Activated B cell treated with CpG ODN at 0.5 μM for 24 hours (primary cell): ENCODE results near the gene PLCXD1. TPM values are rescaled to one million over a fixed set of nuclear protein-coding genes. Genes with fewer than 3 reads are reported as not detected.
A peak's percentile ranks its signal among the peaks of the same experiment; 100 is the strongest.
"Not testable (repeated sequence)": the region's sequence is repeated elsewhere in the genome, so short reads cannot be mapped to it uniquely, and the experiment has no call there.

Experiments used
- ATAC-seq: fragments of 200-7000 bp; cut with Tn5 transposase; one replicate; pipeline ENCODE4 v1.10.0; 2021; ENCODE audit warnings: low read depth, mild to moderate bottlenecking, moderate library complexity
- CTCF ChIA-PET: fragments of 350-600 bp; sonication (Branson Sonifier 250); formaldehyde crosslinking; loops from one replicate; lab custom pipeline; 2021; ENCODE audit warnings: antibody characterized with exemption; lab: Charles Lee
- POLR2A ChIA-PET: fragments of 350-600 bp; sonication (Branson Sonifier 250); formaldehyde crosslinking; loops from one replicate; lab custom pipeline; 2021; ENCODE audit warnings: antibody characterized with exemption; lab: Charles Lee
- DNase-seq: peaks from one replicate; pipeline ENCODE4 v3.0.0; 2022
- H3K27ac Mint-ChIP-seq: one replicate; pipeline ENCODE4 v1.8.0; 2020; ENCODE audit warnings: mixed read lengths
- H3K27me3 Mint-ChIP-seq: one replicate; pipeline ENCODE4 v1.8.0; 2021; ENCODE audit warnings: mixed read lengths
- H3K36me3 Mint-ChIP-seq: one replicate; pipeline ENCODE4 v1.8.0; 2021; ENCODE audit warnings: low read depth, mixed read lengths
- H3K4me1 Mint-ChIP-seq: one replicate; pipeline ENCODE4 v1.8.0; 2021; ENCODE audit warnings: mixed read lengths
- H3K4me3 Mint-ChIP-seq: one replicate; pipeline ENCODE4 v1.8.0; 2020; ENCODE audit warnings: mild to moderate bottlenecking, mixed read lengths
- H3K9me3 Mint-ChIP-seq: one replicate; pipeline ENCODE4 v1.8.0; 2020; ENCODE audit warnings: mixed read lengths
- CTCF ChIP-seq: fragments of 200-600 bp; IDR thresholded peaks from one replicate; pipeline ENCODE4 v1.8.0; 2022; ENCODE audit warnings: antibody characterized with exemption, mild to moderate bottlenecking
- intact Hi-C: fragments of 100-400 bp; cut with micrococcal nuclease; formaldehyde crosslinking; loops from one replicate; pipeline ENCODE4 v1.15.1; 2024
- total RNA-seq: library from RNA; stranded (reverse); gene quantifications from 2 replicates; pipeline ENCODE4 v1.2.3, GENCODE V29; 2022

PLCXD1 gene
- total RNA-seq, 1 donor from 2014 or later: 23.8 TPM

DNA sequence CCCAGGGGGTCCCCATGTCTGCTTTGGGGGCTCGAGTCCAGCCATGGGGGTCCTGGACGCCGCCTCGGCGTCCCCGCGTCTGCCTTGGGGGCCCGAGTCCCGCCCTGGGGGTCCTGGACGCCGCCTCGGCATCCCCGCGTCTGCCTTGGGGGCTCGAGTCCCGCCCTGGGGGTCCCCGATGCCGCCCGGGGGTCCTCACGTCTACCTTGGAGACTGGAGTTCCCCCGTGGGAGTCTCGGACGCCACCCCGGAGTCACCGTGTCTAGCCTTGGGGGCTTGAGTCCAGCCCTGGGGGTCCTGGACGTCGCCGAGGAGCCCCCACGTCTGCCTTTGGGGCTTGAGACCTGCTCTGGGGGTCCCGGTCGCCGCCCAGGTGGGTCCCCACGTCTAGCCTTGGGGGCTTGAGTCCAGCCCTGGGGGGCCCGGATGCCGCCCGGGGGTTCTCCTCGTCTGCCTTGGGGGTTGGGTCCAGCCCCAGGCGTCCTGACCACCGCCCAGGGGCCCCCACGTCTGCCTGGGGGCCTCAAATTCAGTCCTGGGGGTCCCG lies 38.5 kb downstream of the PLCXD1 start:
- Mint-ChIP-seq H3K4me1 (peaks cover 35% of the 10 kb centered on the region), H3K27me3 (no peaks in the 10 kb centered on the region), H3K27ac (peak overlapping the region; percentile 41), H3K9me3 (no peaks in the 10 kb centered on the region), H3K4me3 (peak overlapping the region; percentile 82), H3K36me3 (peaks cover 13% of the 10 kb centered on the region)
- intact Hi-C loops: loop anchor here (2.0 kb wide), 1 partner anchor 1073 kb away; the partner anchor contains the start of gene SLC25A6
- ATAC-seq: no peak
- DNase-seq: peak; percentile 33
- POLR2A ChIA-PET: no interaction called here
- TF ChIP-seq CTCF: no peak
- CTCF ChIA-PET: no interaction called here

DNA sequence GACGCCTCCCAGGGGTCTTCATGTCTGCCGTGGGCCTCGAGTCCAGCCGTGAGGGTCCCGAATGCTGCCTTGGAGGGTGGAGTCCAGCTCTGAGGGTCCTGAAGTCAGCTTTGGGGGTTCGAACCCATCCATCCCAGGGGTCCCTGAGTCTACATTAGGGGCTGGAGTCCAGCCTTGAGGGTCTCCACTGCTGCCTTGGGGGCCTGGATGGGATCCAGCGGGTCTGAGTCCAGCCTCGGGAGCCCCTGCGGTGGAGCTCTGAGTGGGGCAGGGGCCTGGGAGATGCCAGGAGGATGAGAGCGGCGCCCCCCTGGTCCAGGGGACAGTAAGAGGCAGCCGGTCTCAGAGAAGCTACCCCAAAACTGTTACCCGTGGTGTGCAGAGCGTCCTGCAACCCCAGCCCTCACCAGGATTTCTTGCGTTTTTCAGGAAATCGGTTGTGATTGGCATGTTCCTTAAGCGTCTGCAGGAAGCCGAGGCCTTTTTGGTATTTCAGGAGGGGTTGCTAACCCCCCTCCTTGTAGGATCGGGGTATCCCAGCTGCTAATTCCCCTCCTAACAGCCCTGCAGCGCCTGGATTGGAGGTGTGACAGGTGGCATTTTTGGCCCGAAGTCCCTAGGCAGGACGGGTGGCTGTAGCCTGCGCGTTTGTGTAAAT lies 39.1 kb downstream of the PLCXD1 start:
- Mint-ChIP-seq H3K36me3 (peaks cover 13% of the 10 kb centered on the region), H3K27ac (peak overlapping the region; percentile 41), H3K4me3 (peak overlapping the region; percentile 78), H3K27me3 (peaks cover 2% of the 10 kb centered on the region), H3K9me3 (no peaks in the 10 kb centered on the region), H3K4me1 (peaks cover 37% of the 10 kb centered on the region)
- no peak for TF ChIP-seq CTCF
- intact Hi-C loops: no loop called here
- ChIA-PET CTCF (no interaction called here), POLR2A (no interaction called here)
- no peak for ATAC-seq
- no peak for DNase-seq

GRCh38 chrX:323721-324628 lies 42.8 kb downstream of the PLCXD1 start:
- Mint-ChIP-seq H3K27me3 (peaks cover 2% of the 10 kb centered on the region), H3K4me3 (no peak overlapping the region), H3K4me1 (peaks cover 29% of the 10 kb centered on the region), H3K27ac (no peak overlapping the region), H3K36me3 (no peaks in the 10 kb centered on the region), H3K9me3 (no peaks in the 10 kb centered on the region)
- CTCF ChIA-PET: no interaction called here
- TF ChIP-seq CTCF: no peak
- ATAC-seq (no peak), DNase-seq (no peak)
- intact Hi-C loops: no loop called here
- POLR2A ChIA-PET: no interaction called here

DNA sequence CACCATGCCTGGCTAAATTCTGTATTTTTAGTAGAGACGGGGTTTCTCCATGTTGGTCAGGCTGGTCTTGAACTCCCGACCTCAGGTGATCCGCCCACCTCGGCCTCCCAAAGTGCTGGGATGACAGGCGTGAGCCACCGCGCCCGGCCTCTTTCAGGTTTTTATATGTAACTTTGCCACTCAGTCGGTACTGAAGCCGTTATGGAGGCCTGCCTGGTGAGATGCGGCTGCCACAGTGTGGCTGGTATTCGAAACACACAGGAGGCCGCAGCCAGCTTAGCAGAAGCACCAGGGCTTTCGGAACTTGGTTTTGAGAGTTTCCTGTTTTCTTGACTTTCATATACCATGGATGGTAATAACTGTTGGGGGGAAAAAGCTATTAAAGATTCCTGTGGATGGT lies 43.5 kb downstream of the PLCXD1 start:
- H3K4me1 Mint-ChIP-seq: peaks cover 29% of the 10 kb centered on the region
- H3K27ac Mint-ChIP-seq, H3K27me3 Mint-ChIP-seq, CTCF ChIA-PET, ATAC-seq, H3K36me3 Mint-ChIP-seq, intact Hi-C loops, H3K9me3 Mint-ChIP-seq, DNase-seq, H3K4me3 Mint-ChIP-seq, POLR2A ChIA-PET: not testable (repeated sequence)

GRCh38 chrX:327660-328126 lies 46.5 kb downstream of the PLCXD1 start:
- Mint-ChIP-seq H3K27me3 (peaks cover 2% of the 10 kb centered on the region), H3K27ac (no peak overlapping the region), H3K4me3 (no peak overlapping the region), H3K36me3 (no peaks in the 10 kb centered on the region), H3K4me1 (peaks cover 20% of the 10 kb centered on the region), H3K9me3 (no peaks in the 10 kb centered on the region)
- ChIA-PET POLR2A (no interaction called here), CTCF (no interaction called here)
- no peak for TF ChIP-seq CTCF
- intact Hi-C loops: no loop called here
- no peak for DNase-seq
- ATAC-seq: no peak
